ENCODE data around the gene GON4L. TPM values are rescaled to one million over a fixed set of nuclear protein-coding genes. Genes with fewer than 3 reads are reported as not detected.
"Not testable (repeated sequence)": the region's sequence is repeated elsewhere in the genome, so short reads cannot be mapped to it uniquely, and the experiment has no call there.

Gene GON4L
- total RNA-seq, 1 donor from 2014 or later = 39.2 TPM

GRCh38 chr1:155871390-155871789, 14.4 kb upstream of the GON4L start:
- DNase-seq = no peak

GRCh38 chr1:155867766-155868165, 10.8 kb upstream of the GON4L start:
- DNase-seq = no peak

GRCh38 chr1:155864393-155864792, 7.4 kb upstream of the GON4L start:
- no peak for DNase-seq

- no peak for DNase-seq
Measured at GRCh38 chr1:155861896-155862295, 4.9 kb upstream of the GON4L start.

- DNase-seq = peak; percentile 41
Measured at GRCh38 chr1:155860970-155861510, 4.0 kb upstream of the GON4L start.

- peak; percentile 90 for DNase-seq
Measured at GRCh38 chr1:155859881-155860871, 3.2 kb upstream of the GON4L start.

- peak; percentile 92 for DNase-seq
Measured at GRCh38 chr1:155859234-155859829, 2.3 kb upstream of the GON4L start, which contains the start of gene SYT11. Gene SYT11 (plus strand): TSS chr1:155859567. CDS start chr1:155859762, 195 bp downstream.

GRCh38 chr1:155858800-155859233, 1.8 kb upstream of the GON4L start:
- DNase-seq = no peak

- DNase-seq = no peak
Measured at GRCh38 chr1:155856257-155856974, 598 bp downstream of the GON4L start.

- DNase-seq = no peak
Measured at GRCh38 chr1:155850345-155850744, 6.7 kb downstream of the GON4L start.

GRCh38 chr1:155847823-155848529, 9.0 kb downstream of the GON4L start:
- no peak for DNase-seq

GRCh38 chr1:155844860-155845421, 12.1 kb downstream of the GON4L start:
- no peak for DNase-seq

- DNase-seq = no peak
Measured at GRCh38 chr1:155840386-155840785, 16.6 kb downstream of the GON4L start.

- DNase-seq = no peak
Measured at GRCh38 chr1:155835548-155835947, 21.5 kb downstream of the GON4L start.

GRCh38 chr1:155834927-155835399, 22.1 kb downstream of the GON4L start:
- not testable (repeated sequence) for DNase-seq

GRCh38 chr1:155834296-155834926, 22.6 kb downstream of the GON4L start:
- no peak for DNase-seq

- DNase-seq = no peak
Measured at GRCh38 chr1:155833665-155834295, 23.2 kb downstream of the GON4L start.

GRCh38 chr1:155831279-155831976, 25.6 kb downstream of the GON4L start:
- no peak for DNase-seq

- DNase-seq = no peak
Measured at GRCh38 chr1:155827450-155827849, 29.6 kb downstream of the GON4L start.

- no peak for DNase-seq
Measured at GRCh38 chr1:155816351-155816750, 40.7 kb downstream of the GON4L start.
